RWPE2 (cell line): Measurements from ENCODE around the gene MTRFR.
A peak's percentile ranks its signal among the peaks of the same experiment; 100 is the strongest.

Source experiments
- ATAC-seq: fragments of 200-7000 bp; cut with Tn5 transposase; 3 replicates; pipeline ENCODE4 v1.9.1; 2021; ENCODE audit warnings: low read depth
- DNase-seq: peaks from one replicate; pipeline ENCODE4 v3.0.0-alpha.2; 2020; ENCODE audit warnings: low spot score
- H3K27ac ChIP-seq: fragments of 450-650 bp; 2 replicates; pipeline ENCODE4 v1.5.1; 2017; ENCODE audit warnings: mild to moderate bottlenecking; ENCODE audit not compliant: poor library complexity, severe bottlenecking
- H3K27me3 ChIP-seq: fragments of 250-450 bp; sonication (Bioruptor Pico); 2 replicates; pipeline ENCODE4 v1.5.1; 2021; ENCODE audit warnings: mild to moderate bottlenecking, moderate library complexity; ENCODE audit not compliant: insufficient read depth, poor library complexity, severe bottlenecking
- H3K36me3 ChIP-seq: fragments of 250-450 bp; sonication (Bioruptor Pico); 2 replicates; pipeline ENCODE4 v1.5.1; 2020; ENCODE audit warnings: low read depth, mild to moderate bottlenecking, moderate library complexity
- H3K4me1 ChIP-seq: fragments of 250-450 bp; sonication (Bioruptor Pico); 2 replicates; pipeline ENCODE4 v1.5.1; 2021; ENCODE audit warnings: mild to moderate bottlenecking, moderate library complexity; ENCODE audit not compliant: insufficient read depth, poor library complexity, severe bottlenecking
- H3K4me3 ChIP-seq: fragments of 250-450 bp; sonication (Bioruptor Pico); 2 replicates; pipeline ENCODE4 v1.5.1; 2021; ENCODE audit warnings: mild to moderate bottlenecking, moderate library complexity; ENCODE audit not compliant: severe bottlenecking
- H3K9me3 ChIP-seq: fragments of 250-450 bp; sonication (Bioruptor Pico); 2 replicates; pipeline ENCODE4 v1.5.1; 2021; ENCODE audit warnings: mild to moderate bottlenecking, moderate library complexity; ENCODE audit not compliant: severe bottlenecking
- TF ChIP-seq, protein P1 (sequence below): fragments of 450-650 bp; IDR thresholded peaks from one replicate; pipeline ENCODE4 v1.5.1; 2017; ENCODE audit warnings: mild to moderate bottlenecking, moderate library complexity; ENCODE audit not compliant: poor library complexity, severe bottlenecking

MTRFR gene

DNA sequence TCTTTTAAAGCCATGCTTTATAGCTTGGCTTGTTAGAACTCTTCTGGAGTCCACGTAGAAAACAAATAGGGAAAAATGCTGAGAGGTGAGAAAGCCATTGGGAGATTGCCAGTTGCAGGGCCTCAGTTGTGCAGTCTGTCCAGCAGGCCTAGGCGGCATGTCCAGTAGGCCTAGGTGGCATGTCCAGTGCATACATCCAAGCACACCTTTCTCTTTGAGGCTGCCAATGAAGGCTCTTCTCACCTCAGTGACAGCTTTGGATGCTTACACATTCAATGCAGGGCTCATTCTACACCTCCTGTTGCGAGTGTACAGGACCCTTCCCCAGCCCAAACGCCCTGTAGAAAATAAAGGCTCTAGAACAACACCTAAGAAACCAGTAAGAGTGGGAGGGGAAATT, 25.4 kb downstream of the MTRFR start:
- H3K27ac ChIP-seq = no peak overlapping the region
- no peaks in the 10 kb centered on the region for H3K4me1 ChIP-seq
- peaks cover 84% of the 10 kb centered on the region for H3K36me3 ChIP-seq
- TF ChIP-seq, protein P1, sequence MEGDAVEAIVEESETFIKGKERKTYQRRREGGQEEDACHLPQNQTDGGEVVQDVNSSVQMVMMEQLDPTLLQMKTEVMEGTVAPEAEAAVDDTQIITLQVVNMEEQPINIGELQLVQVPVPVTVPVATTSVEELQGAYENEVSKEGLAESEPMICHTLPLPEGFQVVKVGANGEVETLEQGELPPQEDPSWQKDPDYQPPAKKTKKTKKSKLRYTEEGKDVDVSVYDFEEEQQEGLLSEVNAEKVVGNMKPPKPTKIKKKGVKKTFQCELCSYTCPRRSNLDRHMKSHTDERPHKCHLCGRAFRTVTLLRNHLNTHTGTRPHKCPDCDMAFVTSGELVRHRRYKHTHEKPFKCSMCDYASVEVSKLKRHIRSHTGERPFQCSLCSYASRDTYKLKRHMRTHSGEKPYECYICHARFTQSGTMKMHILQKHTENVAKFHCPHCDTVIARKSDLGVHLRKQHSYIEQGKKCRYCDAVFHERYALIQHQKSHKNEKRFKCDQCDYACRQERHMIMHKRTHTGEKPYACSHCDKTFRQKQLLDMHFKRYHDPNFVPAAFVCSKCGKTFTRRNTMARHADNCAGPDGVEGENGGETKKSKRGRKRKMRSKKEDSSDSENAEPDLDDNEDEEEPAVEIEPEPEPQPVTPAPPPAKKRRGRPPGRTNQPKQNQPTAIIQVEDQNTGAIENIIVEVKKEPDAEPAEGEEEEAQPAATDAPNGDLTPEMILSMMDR = no peak
- H3K9me3 ChIP-seq = peaks cover 2% of the 10 kb centered on the region
- H3K4me3 ChIP-seq = no peak overlapping the region
- no peaks in the 10 kb centered on the region for H3K27me3 ChIP-seq
- ATAC-seq (no peak), DNase-seq (no peak)

DNA sequence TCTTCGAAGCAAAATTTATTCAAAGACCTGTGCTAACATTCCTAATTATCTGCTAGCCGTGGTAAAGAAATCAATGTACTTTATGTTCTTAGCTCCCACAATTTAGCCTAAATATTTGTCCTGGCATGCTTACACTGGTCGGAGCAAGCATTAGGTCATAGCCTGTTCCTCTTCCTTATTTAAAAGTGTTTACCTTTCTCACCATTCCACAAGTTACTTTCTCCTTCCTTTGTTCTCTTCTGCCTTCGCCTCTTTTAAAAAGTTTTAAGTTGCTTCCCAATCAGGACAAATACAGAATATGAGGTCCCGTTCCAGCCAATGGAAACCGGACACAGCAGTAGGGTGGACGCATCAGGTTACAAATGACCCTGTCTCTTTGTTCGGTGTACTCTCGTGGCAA, 26.8 kb downstream of the MTRFR start:
- peak overlapping the region; percentile 7 for H3K27ac ChIP-seq
- H3K4me1 ChIP-seq = no peaks in the 10 kb centered on the region
- H3K9me3 ChIP-seq = peaks cover 2% of the 10 kb centered on the region
- H3K4me3 ChIP-seq = no peak overlapping the region
- DNase-seq = no peak
- TF ChIP-seq, protein P1 = no peak
- no peaks in the 10 kb centered on the region for H3K27me3 ChIP-seq
- peaks cover 81% of the 10 kb centered on the region for H3K36me3 ChIP-seq
- no peak for ATAC-seq

DNA sequence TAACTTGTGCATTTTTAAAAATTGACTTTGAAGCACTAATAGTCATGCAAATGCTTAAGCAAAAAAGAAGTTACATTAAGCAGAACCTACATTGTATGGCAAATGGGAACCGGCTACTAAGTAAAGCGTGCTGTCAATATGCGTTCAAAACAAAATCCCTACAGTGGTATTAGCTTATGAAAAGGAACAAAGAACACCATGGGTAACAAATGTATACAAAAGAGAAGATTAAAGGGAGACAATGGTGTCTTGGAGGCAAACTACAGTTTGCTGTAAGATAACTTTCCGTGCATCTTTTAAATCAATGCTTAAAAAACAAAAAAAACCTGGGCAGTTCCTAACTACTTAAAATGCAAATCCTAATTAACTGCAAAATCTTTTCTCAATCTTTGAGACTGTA, 28.0 kb downstream of the MTRFR start:
- Histone ChIP-seq H3K9me3 (peaks cover 2% of the 10 kb centered on the region), H3K4me1 (no peaks in the 10 kb centered on the region), H3K4me3 (no peak overlapping the region), H3K36me3 (peaks cover 81% of the 10 kb centered on the region), H3K27me3 (no peaks in the 10 kb centered on the region), H3K27ac (no peak overlapping the region)
- TF ChIP-seq, protein P1 = no peak
- DNase-seq = no peak
- no peak for ATAC-seq

DNA sequence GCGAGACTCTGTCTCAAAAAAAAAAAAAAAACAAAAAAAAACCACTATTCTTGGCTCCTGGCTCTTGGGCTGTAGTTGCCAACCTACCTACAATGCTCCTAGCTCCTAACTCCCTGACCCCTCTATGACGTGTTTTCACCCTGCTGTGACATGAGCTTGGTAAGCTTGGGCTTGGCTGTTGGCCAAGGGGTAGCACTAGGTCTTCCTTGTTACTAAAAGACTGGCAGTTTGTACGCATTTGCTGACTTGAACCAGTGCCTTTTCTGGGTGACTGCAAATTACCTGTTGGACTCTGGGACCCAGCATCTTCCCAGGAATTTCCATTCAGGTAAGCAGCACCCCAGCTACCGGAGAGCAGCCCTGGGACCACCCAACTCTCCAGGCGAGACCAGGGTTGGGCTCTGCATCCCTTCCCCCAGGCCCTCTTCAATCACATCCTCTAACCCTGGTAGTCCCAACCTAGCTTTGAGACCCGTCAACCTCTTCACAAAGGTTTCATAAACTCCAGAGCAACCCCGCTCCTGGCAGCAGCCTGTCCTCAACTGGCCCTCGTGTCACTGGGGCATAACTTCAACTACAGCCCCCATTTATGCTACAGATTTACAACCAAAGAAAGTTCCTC, 30.1 kb downstream of the MTRFR start:
- TF ChIP-seq, protein P1 = no peak
- ATAC-seq = no peak
- Histone ChIP-seq H3K9me3 (peaks cover 2% of the 10 kb centered on the region), H3K27me3 (no peaks in the 10 kb centered on the region), H3K36me3 (peaks cover 63% of the 10 kb centered on the region), H3K4me3 (no peak overlapping the region), H3K27ac (no peak overlapping the region), H3K4me1 (no peaks in the 10 kb centered on the region)
- no peak for DNase-seq

DNA sequence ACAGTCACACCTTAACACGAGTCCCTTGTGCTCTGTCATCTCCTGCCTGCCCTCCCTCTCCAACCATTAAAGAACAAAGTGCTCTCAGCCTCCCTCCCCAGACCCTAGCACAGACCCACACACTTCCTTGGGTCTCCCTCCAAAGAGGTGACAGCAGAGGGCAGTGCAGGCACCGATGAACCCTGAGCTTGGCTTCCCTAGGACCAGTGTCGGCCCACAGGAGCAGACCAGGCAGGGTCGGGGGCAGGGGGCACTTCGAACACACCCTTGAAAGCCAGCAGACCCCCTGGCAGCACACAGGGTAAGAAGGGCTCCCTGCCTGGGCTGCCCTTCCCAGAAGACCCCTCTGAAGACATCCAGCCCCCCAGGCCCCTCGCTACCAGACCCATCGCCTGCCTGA, 31.4 kb downstream of the MTRFR start:
- peaks cover 2% of the 10 kb centered on the region for H3K9me3 ChIP-seq
- H3K27ac ChIP-seq = no peak overlapping the region
- H3K27me3 ChIP-seq = no peaks in the 10 kb centered on the region
- DNase-seq (peak; percentile 61), ATAC-seq (no peak)
- TF ChIP-seq, protein P1 = peak; percentile 10
- H3K4me1 ChIP-seq = no peaks in the 10 kb centered on the region
- H3K36me3 ChIP-seq = peaks cover 55% of the 10 kb centered on the region
- H3K4me3 ChIP-seq = no peak overlapping the region
